ENCODE measurements around the gene FLOT1. TPM values are rescaled to one million over a fixed set of nuclear protein-coding genes. Genes with fewer than 3 reads are reported as not detected.

FLOT1 gene
- total and polyA plus RNA-seq, 2 of the 13 experiments (the other 11 are each of a cell fraction or from before 2014, with no cell fraction given), result 82.3 to 130 TPM

DNA sequence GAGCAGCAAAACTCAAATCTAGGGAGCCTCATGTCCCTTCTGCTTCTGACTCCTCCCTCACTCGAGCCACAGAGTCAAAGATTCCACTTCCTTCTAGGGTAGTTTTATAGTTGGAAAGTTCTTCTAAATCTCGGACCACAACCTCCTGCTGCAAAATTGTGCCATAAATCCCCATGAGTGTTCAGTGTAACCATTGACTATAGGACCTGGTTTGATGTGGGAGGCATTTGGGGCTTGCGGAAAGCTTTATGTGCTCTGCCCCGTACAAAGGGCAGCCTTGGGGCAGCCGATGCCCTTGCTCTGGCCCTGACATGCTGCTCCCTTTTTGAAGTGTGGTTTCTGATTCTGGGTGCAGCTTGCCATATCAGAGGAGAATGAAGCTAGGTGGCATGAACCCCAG lies 45.5 kb upstream of the FLOT1 start (continued):
- TF ChIP-seq ZNF800 (CRISPR knock-in tag; IDR thresholded peaks at IDR 0.05) (peak; percentile 44; the same call in 1 of the 2 replicates), ZNF644 (CRISPR knock-in tag; IDR thresholded peaks at IDR 0.05; ENCODE audit: low read depth) (peak; percentile 62; the same call in 1 of the 2 replicates), SRY (CRISPR knock-in tag; IDR thresholded peaks at IDR 0.05) (no peak), ATF2 (CRISPR knock-in tag; IDR thresholded peaks at IDR 0.05) (0 out of 2 replicates have a peak, but pooled peaks have one; percentile 44), NCOA2 (CRISPR knock-in tag; IDR thresholded peaks at IDR 0.05) (peak; percentile 65; the same call in 1 of the 2 replicates), KAT8 (CRISPR knock-in tag; IDR thresholded peaks at IDR 0.05) (peak; percentile 46; the same call in 1 of the 2 replicates), ZNF446 (CRISPR knock-in tag; IDR thresholded peaks at IDR 0.05) (no peak), JUND (CRISPR knock-in tag; IDR thresholded peaks at IDR 0.05) (no peak), ZNF205 (CRISPR knock-in tag; IDR thresholded peaks at IDR 0.05) (0 out of 2 replicates have a peak, but pooled peaks have one; percentile 42), SOX6 (IDR thresholded peaks at IDR 0.05) (no peak), SOX6 (CRISPR knock-in tag; IDR thresholded peaks at IDR 0.05) (peak; percentile 46; the same call in 1 of the 2 replicates), ZNF383 (CRISPR knock-in tag; IDR thresholded peaks at IDR 0.05; ENCODE audit: borderline replicate concordance) (0 out of 2 replicates have a peak, but pooled peaks have one; percentile 64), ZNF883 (CRISPR knock-in tag; IDR thresholded peaks at IDR 0.05; ENCODE audit: not compliant biosample characterization) (peak; percentile 53), FOSL1 (CRISPR knock-in tag; IDR thresholded peaks at IDR 0.05; ENCODE audit: borderline replicate concordance) (no peak), ZBTB33 (CRISPR knock-in tag; IDR thresholded peaks at IDR 0.05) (peak; percentile 39; the same call in 1 of the 2 replicates)
- TF ChIP-seq, protein P1, sequence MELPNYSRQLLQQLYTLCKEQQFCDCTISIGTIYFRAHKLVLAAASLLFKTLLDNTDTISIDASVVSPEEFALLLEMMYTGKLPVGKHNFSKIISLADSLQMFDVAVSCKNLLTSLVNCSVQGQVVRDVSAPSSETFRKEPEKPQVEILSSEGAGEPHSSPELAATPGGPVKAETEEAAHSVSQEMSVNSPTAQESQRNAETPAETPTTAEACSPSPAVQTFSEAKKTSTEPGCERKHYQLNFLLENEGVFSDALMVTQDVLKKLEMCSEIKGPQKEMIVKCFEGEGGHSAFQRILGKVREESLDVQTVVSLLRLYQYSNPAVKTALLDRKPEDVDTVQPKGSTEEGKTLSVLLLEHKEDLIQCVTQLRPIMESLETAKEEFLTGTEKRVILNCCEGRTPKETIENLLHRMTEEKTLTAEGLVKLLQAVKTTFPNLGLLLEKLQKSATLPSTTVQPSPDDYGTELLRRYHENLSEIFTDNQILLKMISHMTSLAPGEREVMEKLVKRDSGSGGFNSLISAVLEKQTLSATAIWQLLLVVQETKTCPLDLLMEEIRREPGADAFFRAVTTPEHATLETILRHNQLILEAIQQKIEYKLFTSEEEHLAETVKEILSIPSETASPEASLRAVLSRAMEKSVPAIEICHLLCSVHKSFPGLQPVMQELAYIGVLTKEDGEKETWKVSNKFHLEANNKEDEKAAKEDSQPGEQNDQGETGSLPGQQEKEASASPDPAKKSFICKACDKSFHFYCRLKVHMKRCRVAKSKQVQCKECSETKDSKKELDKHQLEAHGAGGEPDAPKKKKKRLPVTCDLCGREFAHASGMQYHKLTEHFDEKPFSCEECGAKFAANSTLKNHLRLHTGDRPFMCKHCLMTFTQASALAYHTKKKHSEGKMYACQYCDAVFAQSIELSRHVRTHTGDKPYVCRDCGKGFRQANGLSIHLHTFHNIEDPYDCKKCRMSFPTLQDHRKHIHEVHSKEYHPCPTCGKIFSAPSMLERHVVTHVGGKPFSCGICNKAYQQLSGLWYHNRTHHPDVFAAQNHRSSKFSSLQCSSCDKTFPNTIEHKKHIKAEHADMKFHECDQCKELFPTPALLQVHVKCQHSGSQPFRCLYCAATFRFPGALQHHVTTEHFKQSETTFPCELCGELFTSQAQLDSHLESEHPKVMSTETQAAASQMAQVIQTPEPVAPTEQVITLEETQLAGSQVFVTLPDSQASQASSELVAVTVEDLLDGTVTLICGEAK (IDR thresholded peaks at IDR 0.05), result no peak
- TF ChIP-seq, protein P1 (CRISPR knock-in tag; IDR thresholded peaks at IDR 0.05), result peak; percentile 31; the same call in 1 of the 2 replicates
